ENCODE measurements around the gene P4HTM. TPM values are rescaled to one million over a fixed set of nuclear protein-coding genes. Genes with fewer than 3 reads are reported as not detected.

Gene P4HTM
- total RNA-seq (2022; extraction: Qiagen RNA extraction; ENCODE audit: low read depth): 11.1 to 19.3 TPM (median 18.2 TPM) in 5 replicates

GRCh38 chr3:48989796-48990635, at the start of gene P4HTM:
Gene P4HTM (plus strand): TSS chr3:48990241. CDS start chr3:48990257, 16 bp downstream.

GRCh38 chr3:49007068-49007770, 17.2 kb downstream of the P4HTM start, which contains the start of gene WDR6:
Gene WDR6 (plus strand): TSS chr3:49007391. CDS start chr3:49007432, 41 bp downstream.

GRCh38 chr3:49017971-49018706, 28.1 kb downstream of the P4HTM start, which contains the start of gene DALRD3:
Gene DALRD3 (minus strand): TSS chr3:49018580. CDS start chr3:49018564, 16 bp downstream.

GRCh38 chr3:49021813-49022687, 32.0 kb downstream of the P4HTM start, which contains the start of gene NDUFAF3:
Gene NDUFAF3 (plus strand): TSS chr3:49022121. CDS start chr3:49022145, 24 bp downstream.

GRCh38 chr3:49028673-49029562, 38.9 kb downstream of the P4HTM start, which contains the start of gene IMPDH2:
Gene IMPDH2 (minus strand): TSS chr3:49029398. CDS start chr3:49029350, 48 bp downstream.

Other genes with a start within 250 kb of the P4HTM start
- 13.8 to 22.2 TPM (median 18.4 TPM) in 5 replicates for gene PRKAR2A, start 142.4 kb upstream of the P4HTM start, total RNA-seq (2022; extraction: Qiagen RNA extraction; ENCODE audit: low read depth)
- 10.2 to 13.8 TPM (median 11.1 TPM) in 5 replicates for gene SLC25A20, start 91.4 kb upstream of the P4HTM start, total RNA-seq (2022; extraction: Qiagen RNA extraction; ENCODE audit: low read depth)
- gene ARIH2, start 71.4 kb upstream of the P4HTM start, total RNA-seq (2022; extraction: Qiagen RNA extraction; ENCODE audit: low read depth): 55.3 to 61.3 TPM (median 60.6 TPM) in 5 replicates
- 40.8 to 84.0 TPM (median 75.5 TPM) in 5 replicates for gene WDR6, start 17.1 kb downstream of the P4HTM start, total RNA-seq (2022; extraction: Qiagen RNA extraction; ENCODE audit: low read depth)
- gene DALRD3, start 28.3 kb downstream of the P4HTM start, total RNA-seq (2022; extraction: Qiagen RNA extraction; ENCODE audit: low read depth): 16.2 to 27.1 TPM (median 25.0 TPM) in 5 replicates
- gene NDUFAF3, start 31.9 kb downstream of the P4HTM start, total RNA-seq (2022; extraction: Qiagen RNA extraction; ENCODE audit: low read depth): 53.5 to 87.8 TPM (median 85.8 TPM) in 5 replicates
- gene IMPDH2, start 39.2 kb downstream of the P4HTM start, total RNA-seq (2022; extraction: Qiagen RNA extraction; ENCODE audit: low read depth): 145 to 163 TPM (median 162 TPM) in 5 replicates
- gene QRICH1, start 103.8 kb downstream of the P4HTM start, total RNA-seq (2022; extraction: Qiagen RNA extraction; ENCODE audit: low read depth): 36.0 to 45.8 TPM (median 40.4 TPM) in 5 replicates
- gene QARS1, start 114.5 kb downstream of the P4HTM start, total RNA-seq (2022; extraction: Qiagen RNA extraction; ENCODE audit: low read depth): 106 to 180 TPM (median 147 TPM) in 5 replicates
- gene USP19, start 130.6 kb downstream of the P4HTM start, total RNA-seq (2022; extraction: Qiagen RNA extraction; ENCODE audit: low read depth): 10.8 to 25.5 TPM (median 24.1 TPM) in 5 replicates
- gene LAMB2, start 142.8 kb downstream of the P4HTM start, total RNA-seq (2022; extraction: Qiagen RNA extraction; ENCODE audit: low read depth): 60.1 to 124 TPM (median 114 TPM) in 5 replicates
- gene CCDC71, start 176.1 kb downstream of the P4HTM start, total RNA-seq (2022; extraction: Qiagen RNA extraction; ENCODE audit: low read depth): 11.2 to 15.5 TPM (median 13.2 TPM) in 5 replicates
- gene KLHDC8B, start 181.4 kb downstream of the P4HTM start, total RNA-seq (2022; extraction: Qiagen RNA extraction; ENCODE audit: low read depth): 4.4 to 6.3 TPM (median 5.8 TPM) in 5 replicates